ENCODE results near the gene MAP3K20.
"Not testable (repeated sequence)": the region's sequence is repeated elsewhere in the genome, so short reads cannot be mapped to it uniquely, and the experiment has no call there.

Gene MAP3K20

GRCh38 chr2:173264603-173265366, 189.1 kb downstream of the MAP3K20 start:
- TF ChIP-seq, protein P1, sequence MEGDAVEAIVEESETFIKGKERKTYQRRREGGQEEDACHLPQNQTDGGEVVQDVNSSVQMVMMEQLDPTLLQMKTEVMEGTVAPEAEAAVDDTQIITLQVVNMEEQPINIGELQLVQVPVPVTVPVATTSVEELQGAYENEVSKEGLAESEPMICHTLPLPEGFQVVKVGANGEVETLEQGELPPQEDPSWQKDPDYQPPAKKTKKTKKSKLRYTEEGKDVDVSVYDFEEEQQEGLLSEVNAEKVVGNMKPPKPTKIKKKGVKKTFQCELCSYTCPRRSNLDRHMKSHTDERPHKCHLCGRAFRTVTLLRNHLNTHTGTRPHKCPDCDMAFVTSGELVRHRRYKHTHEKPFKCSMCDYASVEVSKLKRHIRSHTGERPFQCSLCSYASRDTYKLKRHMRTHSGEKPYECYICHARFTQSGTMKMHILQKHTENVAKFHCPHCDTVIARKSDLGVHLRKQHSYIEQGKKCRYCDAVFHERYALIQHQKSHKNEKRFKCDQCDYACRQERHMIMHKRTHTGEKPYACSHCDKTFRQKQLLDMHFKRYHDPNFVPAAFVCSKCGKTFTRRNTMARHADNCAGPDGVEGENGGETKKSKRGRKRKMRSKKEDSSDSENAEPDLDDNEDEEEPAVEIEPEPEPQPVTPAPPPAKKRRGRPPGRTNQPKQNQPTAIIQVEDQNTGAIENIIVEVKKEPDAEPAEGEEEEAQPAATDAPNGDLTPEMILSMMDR (conservative IDR thresholded peaks at IDR 0.05; ENCODE audit: low read depth, low read length): no peak
- no peak overlapping the region for H3K4me3 ChIP-seq (ENCODE audit: low read length)
- DNase-seq (ENCODE audit: low read depth): no peak

- TF ChIP-seq, protein P1 (conservative IDR thresholded peaks at IDR 0.05; ENCODE audit: low read depth, low read length): no peak
- no peak for DNase-seq (ENCODE audit: low read depth)
- no peak overlapping the region for H3K4me3 ChIP-seq (ENCODE audit: low read length)
Measured at GRCh38 chr2:173271135-173271534, 195.5 kb downstream of the MAP3K20 start.

- no peak overlapping the region for H3K4me3 ChIP-seq (ENCODE audit: low read length)
- TF ChIP-seq, protein P1 (conservative IDR thresholded peaks at IDR 0.05; ENCODE audit: low read depth, low read length): no peak
- DNase-seq (ENCODE audit: low read depth): no peak
Measured at GRCh38 chr2:173271825-173272224, 196.2 kb downstream of the MAP3K20 start.

DNA sequence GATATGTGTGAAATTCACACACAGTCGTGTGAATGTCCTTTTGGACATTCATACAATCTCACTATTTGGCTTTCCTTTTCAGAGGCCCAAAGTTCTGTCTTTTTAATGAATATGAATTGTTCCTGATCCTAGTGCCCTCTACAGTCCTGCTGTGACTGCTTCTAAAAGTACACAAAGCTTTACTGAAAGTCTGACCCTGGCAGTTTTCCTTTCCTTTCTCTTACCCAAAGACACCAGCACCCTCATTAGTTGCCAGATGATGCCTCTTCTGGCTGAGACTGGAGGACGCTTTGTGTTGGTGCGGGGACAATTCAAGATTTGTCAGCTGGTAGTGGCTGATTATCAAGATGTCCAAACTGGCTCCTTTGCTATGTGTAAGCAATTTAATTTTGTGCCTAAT, 197.2 kb downstream of the MAP3K20 start:
- no peak for DNase-seq (ENCODE audit: low read depth)
- TF ChIP-seq, protein P1 (conservative IDR thresholded peaks at IDR 0.05; ENCODE audit: low read depth, low read length): no peak
- H3K4me3 ChIP-seq (ENCODE audit: low read length): no peak overlapping the region

GRCh38 chr2:173278794-173279526, 203.3 kb downstream of the MAP3K20 start:
- H3K4me3 ChIP-seq (ENCODE audit: low read length): no peak overlapping the region
- no peak for DNase-seq (ENCODE audit: low read depth)
- TF ChIP-seq, protein P1 (conservative IDR thresholded peaks at IDR 0.05; ENCODE audit: low read depth, low read length): no peak

- DNase-seq (ENCODE audit: low read depth): no peak
- no peak overlapping the region for H3K4me3 ChIP-seq (ENCODE audit: low read length)
- TF ChIP-seq, protein P1 (conservative IDR thresholded peaks at IDR 0.05; ENCODE audit: low read depth, low read length): no peak
Measured at GRCh38 chr2:173279527-173279868, 203.9 kb downstream of the MAP3K20 start.

DNA sequence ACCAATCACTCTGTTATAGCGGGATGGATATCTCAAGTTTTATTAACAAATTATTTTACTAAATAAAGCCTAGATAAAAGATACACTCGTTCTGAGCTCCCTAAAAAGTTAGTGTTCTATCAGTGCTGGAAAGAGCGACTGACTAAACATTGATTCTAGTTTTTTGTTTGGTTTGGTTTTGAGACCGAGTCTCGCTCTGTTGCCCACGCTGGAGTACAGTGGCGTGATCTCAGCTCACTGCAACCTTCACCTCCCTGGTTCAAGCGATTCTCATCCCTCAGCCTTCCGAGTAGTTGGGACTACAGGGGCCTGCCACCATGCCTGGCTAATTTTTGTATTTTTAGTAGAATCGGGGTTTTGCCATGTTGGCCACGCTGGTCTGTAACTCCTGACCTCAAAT, 205.2 kb downstream of the MAP3K20 start:
- no peak for DNase-seq (ENCODE audit: low read depth)
- H3K4me3 ChIP-seq (ENCODE audit: low read length): no peak overlapping the region
- TF ChIP-seq, protein P1 (conservative IDR thresholded peaks at IDR 0.05; ENCODE audit: low read depth, low read length): no peak

DNA sequence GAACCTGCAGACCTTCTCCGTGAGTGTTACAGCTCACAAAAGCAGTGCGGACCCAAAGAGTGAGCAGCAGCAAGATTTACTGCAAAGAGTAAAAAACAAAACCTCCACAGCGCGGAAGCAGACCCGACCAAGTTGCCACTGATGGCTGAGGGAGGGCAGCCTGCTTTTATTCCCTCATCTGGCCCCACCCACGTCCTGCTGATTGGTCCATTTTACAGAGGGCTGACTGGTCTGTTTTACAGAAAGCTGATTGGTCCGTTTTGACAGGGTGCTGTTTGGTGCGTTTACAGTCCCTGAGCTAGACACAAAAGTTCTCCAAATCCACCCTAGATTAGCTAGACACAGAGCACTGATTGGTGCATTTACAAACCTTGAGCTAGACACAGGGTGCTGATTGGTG, 206.3 kb downstream of the MAP3K20 start:
- not testable (repeated sequence) for H3K4me3 ChIP-seq (ENCODE audit: low read length); DNase-seq (ENCODE audit: low read depth)

All from retinal pigment epithelial cell (primary cell).